Measurements from ENCODE around the gene FGF5.
"Not testable (repeated sequence)": the region's sequence is repeated elsewhere in the genome, so short reads cannot be mapped to it uniquely, and the experiment has no call there.

The FGF5 gene

GRCh38 chr4:80255329-80256095, 11.0 kb upstream of the FGF5 start:
- no peak for DNase-seq

- no peak for DNase-seq
These were observed 8.6 kb upstream of the FGF5 start for GRCh38 chr4:80257851-80258250.

DNA sequence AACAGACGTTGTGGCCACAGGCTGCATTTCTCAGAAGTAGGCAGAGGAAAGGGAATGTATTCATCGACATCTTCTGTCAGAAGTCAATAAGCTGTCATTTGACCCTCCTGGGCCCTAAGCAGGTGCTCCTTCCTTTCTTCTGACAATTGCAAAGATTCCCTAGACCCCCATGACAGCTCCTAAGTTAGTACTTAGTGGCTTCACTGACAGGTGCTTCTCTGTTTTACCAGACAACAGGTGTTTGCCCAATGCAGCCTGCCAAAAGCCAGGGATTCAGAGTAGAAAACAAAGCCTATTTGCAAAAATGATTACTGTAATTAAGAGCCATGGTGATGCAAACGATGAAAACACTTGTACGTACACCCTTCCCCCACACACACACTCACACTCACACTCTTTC, 7.5 kb upstream of the FGF5 start:
- no peak for DNase-seq

GRCh38 chr4:80259817-80260216, 6.6 kb upstream of the FGF5 start:
- no peak for DNase-seq

DNA sequence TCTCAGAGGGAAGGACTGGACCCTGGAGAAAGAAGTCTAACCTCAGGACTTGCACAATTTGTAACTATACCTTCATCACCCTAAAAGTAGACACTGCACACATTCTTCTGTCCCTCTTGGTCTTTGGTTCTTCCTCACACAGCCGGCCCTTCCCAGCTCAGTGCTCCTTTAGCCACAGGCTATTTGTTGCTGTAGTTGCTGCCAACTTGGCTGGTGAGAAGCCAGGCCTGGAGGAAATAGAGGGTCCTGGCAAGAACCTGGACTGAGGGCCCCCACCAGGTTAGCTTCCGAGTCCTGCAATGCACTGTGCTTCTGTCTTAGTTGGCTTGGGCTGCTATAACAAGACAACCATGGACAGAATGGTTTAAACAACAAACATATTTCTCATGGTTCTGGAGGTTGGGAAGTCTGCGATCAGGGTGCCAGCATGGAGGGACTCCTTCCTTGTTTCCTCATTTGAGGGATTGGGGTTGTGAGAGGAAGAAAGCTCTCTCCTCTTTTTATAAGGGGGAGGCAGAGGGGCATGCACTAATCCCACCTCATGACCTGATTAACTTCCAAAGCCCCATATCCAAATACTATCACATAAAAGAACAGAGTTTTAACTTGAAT, 4.4 kb upstream of the FGF5 start:
- DNase-seq: no peak

- DNase-seq: no peak
These were observed 2.7 kb upstream of the FGF5 start for GRCh38 chr4:80263541-80264351.

GRCh38 chr4:80264352-80264647, 2.2 kb upstream of the FGF5 start:
- no peak for DNase-seq

DNA sequence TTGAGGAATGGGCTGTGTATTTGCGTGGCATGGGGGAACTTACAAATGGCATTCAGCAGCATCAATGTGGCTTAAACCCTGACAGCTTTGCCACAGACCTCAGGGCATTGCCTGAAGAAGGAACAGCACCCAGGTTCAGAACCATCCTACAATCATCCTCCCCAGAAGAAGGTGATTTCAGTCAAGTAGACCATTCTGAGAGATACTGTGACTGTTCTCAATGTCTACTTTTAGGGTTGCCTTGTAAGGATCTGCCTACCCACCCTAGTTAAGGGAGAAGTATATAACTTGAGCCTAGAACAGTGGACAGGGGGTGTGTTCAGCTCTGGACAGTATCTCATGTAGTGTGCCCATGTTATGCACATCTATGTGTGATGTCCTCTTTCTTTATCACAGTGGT, 1.6 kb upstream of the FGF5 start:
- no peak for DNase-seq

DNA sequence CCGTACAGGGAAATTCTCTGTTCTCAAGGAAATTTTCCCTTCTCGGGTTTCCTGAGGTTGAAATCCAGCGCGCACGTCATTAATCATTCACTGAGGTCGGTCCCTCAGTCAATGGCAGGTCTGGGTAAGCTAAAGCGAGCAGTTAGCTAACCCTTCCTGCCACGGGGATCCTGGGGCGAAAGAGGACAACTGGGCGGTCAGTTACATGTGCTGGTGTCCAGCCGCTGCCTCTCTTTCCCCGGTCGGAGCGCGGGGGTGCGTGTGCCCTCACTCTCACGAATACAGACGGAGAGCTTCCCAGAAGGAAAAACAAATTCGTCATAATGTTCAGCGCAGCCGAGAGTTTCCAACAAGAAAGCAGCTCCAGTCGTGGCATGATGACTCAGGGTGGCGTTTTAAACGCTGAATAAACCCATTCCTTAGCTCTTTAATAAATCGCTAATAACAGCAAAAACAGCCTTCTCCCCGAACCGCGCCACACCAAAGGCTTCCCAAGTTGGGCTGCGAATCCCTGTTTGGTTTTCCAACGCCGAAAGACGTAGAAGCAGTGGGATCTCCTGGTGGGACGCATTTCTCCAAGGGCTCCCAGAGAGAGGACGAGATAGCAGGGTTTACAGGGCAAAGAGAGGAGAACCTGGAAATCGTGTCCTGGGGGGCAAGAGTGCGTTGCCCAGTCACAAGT, 752 bp upstream of the FGF5 start:
- no peak for DNase-seq

DNA sequence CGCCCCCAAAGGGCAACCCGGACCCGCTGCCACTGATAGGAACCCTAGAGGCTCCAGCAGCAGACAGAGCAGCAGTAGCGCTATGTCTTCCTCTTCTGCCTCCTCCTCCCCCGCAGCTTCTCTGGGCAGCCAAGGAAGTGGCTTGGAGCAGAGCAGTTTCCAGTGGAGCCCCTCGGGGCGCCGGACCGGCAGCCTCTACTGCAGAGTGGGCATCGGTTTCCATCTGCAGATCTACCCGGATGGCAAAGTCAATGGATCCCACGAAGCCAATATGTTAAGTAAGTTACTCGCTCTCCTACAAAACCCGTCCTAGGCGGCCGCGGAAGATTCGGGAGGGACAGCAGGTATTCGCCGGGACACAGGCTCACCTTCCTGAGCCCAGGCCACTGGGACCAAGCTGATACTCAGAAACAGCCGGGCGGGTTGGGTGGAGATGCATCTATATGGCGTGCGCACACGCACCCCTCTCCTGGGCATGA, 477 bp downstream of the FGF5 start:
- DNase-seq: no peak

DNA sequence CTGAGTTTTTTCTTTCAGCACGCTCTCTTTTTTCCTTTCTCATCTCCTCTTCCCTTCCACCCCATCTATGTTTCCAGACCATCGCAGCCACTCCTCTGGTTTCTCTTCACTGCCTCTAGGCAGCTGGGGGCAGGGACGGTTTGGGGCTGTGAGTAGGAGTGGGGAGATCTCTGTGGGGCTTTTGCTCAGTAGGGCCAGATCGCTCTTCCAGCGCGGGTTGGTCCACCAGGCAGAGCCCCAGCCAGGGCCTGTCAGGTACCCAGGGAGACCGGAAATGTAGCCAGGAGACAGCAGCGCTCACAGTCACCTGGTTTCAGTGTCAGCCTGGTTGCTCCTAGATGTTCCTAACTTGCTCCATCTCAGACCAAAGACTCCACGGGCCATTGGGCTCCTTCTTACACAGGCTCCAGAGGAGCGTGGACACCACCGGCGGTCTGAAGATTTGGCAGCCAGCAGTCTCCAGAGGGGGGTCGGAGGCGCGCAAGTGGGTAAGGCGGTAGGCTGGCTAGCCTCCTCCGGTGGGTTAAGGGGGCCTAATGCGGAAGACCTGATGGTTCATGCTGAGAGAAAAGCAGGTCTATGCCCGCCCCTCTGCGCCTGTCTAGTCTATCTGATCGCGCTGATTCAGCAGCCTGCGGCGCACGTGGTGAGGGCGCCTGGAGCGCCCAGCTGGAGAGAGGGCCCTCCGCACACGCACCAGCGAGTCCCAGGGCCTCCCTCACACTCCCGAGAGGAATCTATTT, 1.8 kb downstream of the FGF5 start:
- no peak for DNase-seq

GRCh38 chr4:80268936-80269335, 2.5 kb downstream of the FGF5 start:
- no peak for DNase-seq

GRCh38 chr4:80270321-80270720, 3.9 kb downstream of the FGF5 start:
- no peak for DNase-seq

- DNase-seq: no peak
These were observed 4.4 kb downstream of the FGF5 start for GRCh38 chr4:80270868-80271267.

DNA sequence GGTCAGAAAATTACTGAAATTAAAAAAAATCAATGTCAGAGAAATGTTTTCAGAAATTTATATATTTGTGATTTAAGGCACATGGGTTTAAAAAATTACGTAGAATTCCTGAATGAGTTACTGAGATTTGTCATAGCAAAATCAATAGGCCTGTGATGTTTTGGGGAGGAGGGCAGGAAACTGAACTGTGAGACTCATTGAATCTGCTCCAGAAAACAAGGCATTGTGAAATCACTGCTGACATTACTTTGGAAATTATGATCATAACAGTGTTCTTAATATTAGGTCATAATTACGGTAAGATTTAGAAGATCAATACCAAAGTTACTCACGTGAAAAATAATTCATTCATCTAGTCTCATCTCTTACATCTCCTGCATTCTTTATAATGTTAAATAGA, 5.3 kb downstream of the FGF5 start:
- no peak for DNase-seq

- DNase-seq: no peak
These were observed 10.5 kb downstream of the FGF5 start for GRCh38 chr4:80276931-80277330.

DNA sequence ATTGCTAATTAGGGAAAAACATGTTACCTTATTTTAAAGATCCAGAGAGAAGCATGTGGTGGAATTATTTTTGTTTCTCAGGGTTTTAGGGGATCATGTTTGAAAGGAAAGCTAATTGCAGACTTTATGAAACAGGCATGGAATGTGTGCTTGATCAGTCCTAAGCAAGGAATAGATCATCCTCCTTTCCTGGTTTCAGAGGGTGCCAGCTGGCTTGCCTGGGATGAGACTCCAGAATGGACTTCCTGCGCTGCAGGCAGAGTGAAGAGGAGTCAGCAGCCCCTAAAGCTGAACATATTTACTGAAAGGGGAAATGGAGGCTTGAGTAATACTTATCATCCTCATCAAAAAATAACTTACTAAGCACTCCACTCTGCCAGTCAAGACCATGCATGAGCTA, 13.3 kb downstream of the FGF5 start:
- DNase-seq: no peak

- DNase-seq: no peak
These were observed 20.0 kb downstream of the FGF5 start for GRCh38 chr4:80286451-80286850.

- not testable (repeated sequence) for DNase-seq
These were observed 24.2 kb downstream of the FGF5 start for GRCh38 chr4:80290665-80291064.

DNA sequence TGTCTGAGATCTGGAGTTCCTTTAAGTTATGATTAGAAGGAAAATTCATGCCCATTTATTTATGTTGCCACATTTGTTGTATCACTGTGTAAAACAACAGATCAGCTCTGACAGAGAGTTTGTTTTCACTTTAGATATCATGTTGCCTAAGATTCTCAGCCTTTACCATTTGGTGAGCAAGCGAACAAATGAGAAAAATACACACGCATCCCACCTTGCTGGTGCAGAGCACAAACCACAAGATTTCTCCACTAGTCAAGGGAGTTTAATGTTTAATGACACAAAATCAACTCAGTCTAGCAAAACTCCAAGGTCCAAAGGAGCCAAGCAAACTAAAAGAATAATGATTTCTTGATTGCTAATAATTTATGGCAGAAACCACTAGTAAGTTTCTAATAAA, 27.7 kb downstream of the FGF5 start:
- no peak for DNase-seq

DNA sequence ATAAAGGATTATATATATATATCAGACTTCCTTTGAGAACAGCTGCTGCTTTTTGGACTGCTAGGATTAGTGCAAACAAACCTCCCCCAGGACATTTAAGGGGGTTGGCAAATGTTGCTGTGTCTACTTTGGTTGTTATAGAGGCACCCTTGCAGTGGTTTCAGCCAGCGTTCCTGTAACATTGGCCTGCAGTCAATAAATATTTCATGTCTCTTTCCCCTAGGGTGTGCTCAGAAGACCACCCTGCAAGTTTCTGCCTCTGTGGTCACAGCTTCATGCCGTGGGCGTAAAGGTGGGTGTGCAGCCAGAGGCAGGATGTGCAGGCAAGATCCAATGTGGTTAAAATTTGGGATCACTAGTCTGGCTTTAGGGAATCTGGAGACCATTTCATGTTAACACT, 28.9 kb downstream of the FGF5 start:
- no peak for DNase-seq

GRCh38 chr4:80295826-80296225, 29.4 kb downstream of the FGF5 start:
- no peak for DNase-seq

GRCh38 chr4:80301884-80302283, 35.4 kb downstream of the FGF5 start:
- no peak for DNase-seq
